Measurements from ENCODE around the gene PPDPF.

Gene PPDPF

GRCh38 chr20:63542031-63542559, 21.5 kb downstream of the PPDPF start:
- no peaks in the 10 kb centered on the region for H3K36me3 ChIP-seq (ENCODE audit: insufficient read depth)
- no peak overlapping the region for H3K4me3 ChIP-seq (IDR thresholded peaks at IDR 0.05; ENCODE audit: insufficient read depth, low read depth, low read length)
- no peak overlapping the region for H3K27ac ChIP-seq
- no peaks in the 10 kb centered on the region for H3K79me2 ChIP-seq (ENCODE audit: insufficient read depth, low read depth)
- no peak for TF ChIP-seq CTCF (conservative IDR thresholded peaks at IDR 0.05; ENCODE audit: low read depth, low read length)
- no peaks in the 10 kb centered on the region for H4K20me1 ChIP-seq (ENCODE audit: insufficient read depth)
- H3K4me1 ChIP-seq (ENCODE audit: low read depth, poor library complexity, severe bottlenecking): peaks cover 10% of the 10 kb centered on the region
- no peak overlapping the region for H2AFZ ChIP-seq (ENCODE audit: low read depth)
- no peak overlapping the region for H3K9ac ChIP-seq
- H3K27me3 ChIP-seq (ENCODE audit: insufficient read depth, low read depth): peaks cover 73% of the 10 kb centered on the region
- H3K4me2 ChIP-seq: no peak overlapping the region

GRCh38 chr20:63542696-63543095, 22.1 kb downstream of the PPDPF start:
- H3K27ac ChIP-seq: no peak overlapping the region
- H3K4me3 ChIP-seq (IDR thresholded peaks at IDR 0.05; ENCODE audit: insufficient read depth, low read depth, low read length): no peak overlapping the region
- no peak overlapping the region for H2AFZ ChIP-seq (ENCODE audit: low read depth)

GRCh38 chr20:63543131-63543530, 22.6 kb downstream of the PPDPF start:
- H3K27ac ChIP-seq: no peak overlapping the region
- no peaks in the 10 kb centered on the region for H4K20me1 ChIP-seq (ENCODE audit: insufficient read depth)
- peaks cover 83% of the 10 kb centered on the region for H3K27me3 ChIP-seq (ENCODE audit: insufficient read depth, low read depth)
- H3K9ac ChIP-seq: no peak overlapping the region
- peaks cover 5% of the 10 kb centered on the region for H3K4me1 ChIP-seq (ENCODE audit: low read depth, poor library complexity, severe bottlenecking)
- H2AFZ ChIP-seq (ENCODE audit: low read depth): no peak overlapping the region
- H3K36me3 ChIP-seq (ENCODE audit: insufficient read depth): no peaks in the 10 kb centered on the region
- no peak overlapping the region for H3K4me2 ChIP-seq
- no peaks in the 10 kb centered on the region for H3K79me2 ChIP-seq (ENCODE audit: insufficient read depth, low read depth)
- no peak for TF ChIP-seq CTCF (conservative IDR thresholded peaks at IDR 0.05; ENCODE audit: low read depth, low read length)
- no peak overlapping the region for H3K4me3 ChIP-seq (IDR thresholded peaks at IDR 0.05; ENCODE audit: insufficient read depth, low read depth, low read length)

More at GRCh38 chr20:63542696-63543095, 22.1 kb downstream of the PPDPF start:
- Histone ChIP-seq H3K4me1 (ENCODE audit: low read depth, poor library complexity, severe bottlenecking) (peaks cover 5% of the 10 kb centered on the region), H3K79me2 (ENCODE audit: insufficient read depth, low read depth) (no peaks in the 10 kb centered on the region), H3K27me3 (ENCODE audit: insufficient read depth, low read depth) (peaks cover 79% of the 10 kb centered on the region), H3K9ac (no peak overlapping the region), H3K4me2 (no peak overlapping the region), H3K36me3 (ENCODE audit: insufficient read depth) (no peaks in the 10 kb centered on the region), H4K20me1 (ENCODE audit: insufficient read depth) (no peaks in the 10 kb centered on the region)
- TF ChIP-seq CTCF (conservative IDR thresholded peaks at IDR 0.05; ENCODE audit: low read depth, low read length): no peak

- Histone ChIP-seq H3K4me1 (ENCODE audit: low read depth, poor library complexity, severe bottlenecking) (no peaks in the 10 kb centered on the region), H3K9ac (no peak overlapping the region), H3K79me2 (ENCODE audit: insufficient read depth, low read depth) (no peaks in the 10 kb centered on the region), H3K27ac (no peak overlapping the region), H4K20me1 (ENCODE audit: insufficient read depth) (no peaks in the 10 kb centered on the region), H2AFZ (ENCODE audit: low read depth) (no peak overlapping the region), H3K4me3 (IDR thresholded peaks at IDR 0.05; ENCODE audit: insufficient read depth, low read depth, low read length) (no peak overlapping the region), H3K27me3 (ENCODE audit: insufficient read depth, low read depth) (peaks cover 89% of the 10 kb centered on the region), H3K4me2 (no peak overlapping the region), H3K36me3 (ENCODE audit: insufficient read depth) (no peaks in the 10 kb centered on the region)
- no peak for TF ChIP-seq CTCF (conservative IDR thresholded peaks at IDR 0.05; ENCODE audit: low read depth, low read length)
Observed at GRCh38 chr20:63543733-63544132, 23.2 kb downstream of the PPDPF start.
